Measurements from ENCODE around the gene SKAP1.
"Not testable (repeated sequence)": the region's sequence is repeated elsewhere in the genome, so short reads cannot be mapped to it uniquely, and the experiment has no call there.

SKAP1 gene

DNA sequence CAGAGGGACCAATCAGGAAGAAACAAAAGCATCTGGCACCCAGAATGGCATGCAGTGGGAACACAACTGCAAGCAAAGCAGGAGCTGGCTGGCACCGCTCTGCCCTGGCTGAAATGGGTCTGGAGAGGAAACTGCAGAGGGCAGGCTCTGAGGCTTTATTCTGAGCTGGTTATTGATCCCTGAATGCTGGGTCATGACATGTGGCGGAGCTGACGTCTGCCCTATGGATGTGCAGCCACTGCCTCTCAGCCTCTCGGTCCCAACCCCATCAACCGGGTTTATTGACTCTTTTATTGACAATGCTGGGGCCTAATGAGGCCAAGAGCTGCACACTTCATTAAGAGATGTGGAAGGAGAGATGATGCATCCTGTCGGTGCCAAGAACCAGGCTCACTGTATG is 3.9 kb upstream of the SKAP1 start:
- DNase-seq (ENCODE audit: low spot score): no peak
- H3K27ac ChIP-seq: no peak overlapping the region
- ChIA-PET POLR2A (ENCODE audit: low non-redundant PET) (no interaction called here), CTCF (interaction anchor here (0.9 kb wide), 1 partner anchor 24 kb away, joined by 3 read pairs; no protein-coding TSS in a partner anchor)
- TF ChIP-seq, protein P1, sequence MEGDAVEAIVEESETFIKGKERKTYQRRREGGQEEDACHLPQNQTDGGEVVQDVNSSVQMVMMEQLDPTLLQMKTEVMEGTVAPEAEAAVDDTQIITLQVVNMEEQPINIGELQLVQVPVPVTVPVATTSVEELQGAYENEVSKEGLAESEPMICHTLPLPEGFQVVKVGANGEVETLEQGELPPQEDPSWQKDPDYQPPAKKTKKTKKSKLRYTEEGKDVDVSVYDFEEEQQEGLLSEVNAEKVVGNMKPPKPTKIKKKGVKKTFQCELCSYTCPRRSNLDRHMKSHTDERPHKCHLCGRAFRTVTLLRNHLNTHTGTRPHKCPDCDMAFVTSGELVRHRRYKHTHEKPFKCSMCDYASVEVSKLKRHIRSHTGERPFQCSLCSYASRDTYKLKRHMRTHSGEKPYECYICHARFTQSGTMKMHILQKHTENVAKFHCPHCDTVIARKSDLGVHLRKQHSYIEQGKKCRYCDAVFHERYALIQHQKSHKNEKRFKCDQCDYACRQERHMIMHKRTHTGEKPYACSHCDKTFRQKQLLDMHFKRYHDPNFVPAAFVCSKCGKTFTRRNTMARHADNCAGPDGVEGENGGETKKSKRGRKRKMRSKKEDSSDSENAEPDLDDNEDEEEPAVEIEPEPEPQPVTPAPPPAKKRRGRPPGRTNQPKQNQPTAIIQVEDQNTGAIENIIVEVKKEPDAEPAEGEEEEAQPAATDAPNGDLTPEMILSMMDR (conservative IDR thresholded peaks at IDR 0.05; ENCODE audit: low read depth): no peak

DNA sequence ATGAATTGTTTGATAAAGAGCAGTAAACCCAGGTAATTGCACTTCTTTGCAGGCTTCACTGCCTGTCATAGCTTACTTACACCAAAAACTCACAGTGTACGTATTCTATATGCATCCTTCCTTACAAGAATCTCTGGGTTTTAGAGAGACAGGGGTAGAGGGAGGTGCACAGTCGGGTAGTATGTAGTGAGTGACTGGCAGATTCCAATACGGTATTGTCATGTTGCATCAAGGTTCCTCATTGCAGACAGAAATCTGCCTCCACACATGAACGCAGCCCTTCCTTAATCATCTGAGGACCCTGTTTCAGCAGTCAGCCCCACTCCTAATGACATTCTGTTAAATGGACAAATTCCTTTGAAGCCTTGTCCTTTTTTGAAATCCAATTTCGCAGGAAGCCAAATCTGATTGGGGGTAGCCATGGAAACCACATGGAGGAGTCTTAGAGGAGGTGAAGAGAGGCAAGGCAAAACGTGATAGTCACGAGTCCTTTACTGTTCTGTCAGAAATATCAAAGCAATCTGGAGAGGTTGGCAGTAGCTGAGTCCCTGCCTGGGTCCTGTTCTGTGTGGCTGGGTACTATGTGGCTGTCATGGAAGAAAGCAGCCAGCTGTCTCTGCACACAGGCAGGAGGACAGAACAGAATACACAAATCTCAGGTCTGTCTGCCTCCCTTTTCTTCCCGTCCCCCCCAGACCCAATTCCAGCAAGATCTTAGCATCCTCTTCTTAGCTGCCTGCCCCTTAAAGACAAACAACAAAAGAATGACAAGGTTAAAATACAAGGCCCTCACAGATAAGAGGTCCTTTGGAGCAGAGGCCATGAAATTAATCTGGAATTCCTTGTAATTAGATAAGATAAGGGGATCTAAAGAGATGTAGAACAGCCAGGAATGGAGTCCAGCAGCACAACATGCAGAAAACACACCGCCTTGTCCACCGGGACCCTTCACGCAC is 3.1 kb upstream of the SKAP1 start:
- no peak overlapping the region for H3K27ac ChIP-seq
- POLR2A ChIA-PET (ENCODE audit: low non-redundant PET): no interaction called here
- CTCF ChIA-PET: interaction anchor here (0.9 to 1.0 kb wide), 2 partner anchors 24 kb away, joined by 3 read pairs; no protein-coding TSS in a partner anchor
- no peak for DNase-seq (ENCODE audit: low spot score)
- TF ChIP-seq, protein P1 (conservative IDR thresholded peaks at IDR 0.05; ENCODE audit: low read depth): no peak

DNA sequence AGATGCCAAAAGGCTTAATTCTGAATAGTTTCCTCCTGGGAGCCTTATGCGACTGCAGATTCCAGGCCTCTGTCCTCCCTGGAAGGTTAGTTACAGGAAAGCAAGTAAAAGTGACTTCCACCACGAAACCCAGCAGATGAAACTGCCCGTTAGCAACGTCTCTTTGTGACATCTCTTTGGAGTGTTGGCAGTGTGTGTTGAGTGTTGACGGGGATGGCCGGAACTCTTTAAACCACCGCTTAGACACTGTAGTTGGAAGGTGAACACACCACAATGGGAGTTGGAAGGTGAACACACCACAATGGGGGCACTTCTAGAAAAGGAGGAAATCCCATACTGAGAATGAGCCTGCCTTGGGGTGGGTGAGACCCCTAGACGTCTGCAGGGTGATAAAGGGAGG is 858 bp downstream of the SKAP1 start:
- CTCF ChIA-PET: no interaction called here
- no peak overlapping the region for H3K27ac ChIP-seq
- DNase-seq (ENCODE audit: low spot score): no peak
- TF ChIP-seq, protein P1 (conservative IDR thresholded peaks at IDR 0.05; ENCODE audit: low read depth): no peak
- POLR2A ChIA-PET (ENCODE audit: low non-redundant PET): no interaction called here

DNA sequence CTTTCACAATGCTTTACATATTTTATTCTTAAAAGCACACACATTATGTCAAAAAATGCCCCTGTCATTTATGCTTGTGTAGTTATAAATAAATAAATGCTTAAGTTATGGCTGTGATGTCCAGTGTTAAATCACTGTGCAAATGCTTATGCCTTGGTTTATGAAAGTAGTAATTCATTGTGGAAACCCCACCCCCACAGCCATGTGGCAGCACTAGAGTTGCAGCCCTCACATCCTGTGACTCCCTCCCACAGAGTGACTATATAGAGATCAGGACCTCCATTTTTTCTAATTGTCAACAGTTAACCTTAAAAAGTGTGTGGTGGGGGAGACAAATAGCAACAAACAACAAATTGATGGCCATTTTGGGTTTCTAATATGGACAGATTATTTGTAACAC is 2.4 kb downstream of the SKAP1 start:
- ChIA-PET CTCF (no interaction called here), POLR2A (ENCODE audit: low non-redundant PET) (no interaction called here)
- no peak for DNase-seq (ENCODE audit: low spot score)
- TF ChIP-seq, protein P1 (conservative IDR thresholded peaks at IDR 0.05; ENCODE audit: low read depth): no peak
- no peak overlapping the region for H3K27ac ChIP-seq

DNA sequence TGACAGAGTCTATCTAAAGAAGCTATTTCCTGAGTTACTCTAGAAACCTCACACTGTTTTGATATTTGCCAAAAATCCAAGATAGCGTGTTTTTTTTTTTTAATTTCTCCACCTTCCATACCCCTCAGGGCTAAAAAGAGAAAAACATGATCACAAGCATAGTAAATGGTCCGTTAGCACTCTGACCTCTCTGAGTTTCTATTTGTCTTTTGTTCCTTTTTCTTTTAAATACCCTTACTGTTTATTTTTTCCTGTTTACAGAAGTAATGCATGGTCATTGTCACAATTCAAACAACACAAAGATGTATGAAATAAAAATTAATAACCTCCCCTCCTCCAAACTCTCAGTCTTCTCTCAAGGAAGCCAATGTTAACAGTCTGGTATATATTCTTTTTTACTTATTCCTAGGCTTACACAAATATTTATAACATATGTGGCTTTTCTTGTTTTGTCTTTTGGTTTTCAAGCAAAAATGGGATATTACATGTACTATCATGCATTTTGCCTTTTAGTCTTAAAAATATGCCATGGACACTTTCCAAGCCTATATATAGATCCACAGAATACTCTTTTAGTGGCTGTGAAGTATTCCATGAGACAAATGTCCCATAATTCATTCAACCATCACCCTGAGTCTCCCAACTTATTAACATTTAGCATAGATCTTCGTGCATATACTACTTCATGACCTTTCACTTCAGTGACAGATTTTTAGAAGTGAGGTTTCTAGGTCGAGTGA is 3.1 kb downstream of the SKAP1 start:
- POLR2A ChIA-PET (ENCODE audit: low non-redundant PET): no interaction called here
- no peak overlapping the region for H3K27ac ChIP-seq
- no peak for DNase-seq (ENCODE audit: low spot score)
- CTCF ChIA-PET: interaction anchor here (0.5 kb wide), 1 partner anchor 475 kb away, joined by 3 read pairs; no protein-coding TSS in a partner anchor
- TF ChIP-seq, protein P1 (conservative IDR thresholded peaks at IDR 0.05; ENCODE audit: low read depth): no peak

DNA sequence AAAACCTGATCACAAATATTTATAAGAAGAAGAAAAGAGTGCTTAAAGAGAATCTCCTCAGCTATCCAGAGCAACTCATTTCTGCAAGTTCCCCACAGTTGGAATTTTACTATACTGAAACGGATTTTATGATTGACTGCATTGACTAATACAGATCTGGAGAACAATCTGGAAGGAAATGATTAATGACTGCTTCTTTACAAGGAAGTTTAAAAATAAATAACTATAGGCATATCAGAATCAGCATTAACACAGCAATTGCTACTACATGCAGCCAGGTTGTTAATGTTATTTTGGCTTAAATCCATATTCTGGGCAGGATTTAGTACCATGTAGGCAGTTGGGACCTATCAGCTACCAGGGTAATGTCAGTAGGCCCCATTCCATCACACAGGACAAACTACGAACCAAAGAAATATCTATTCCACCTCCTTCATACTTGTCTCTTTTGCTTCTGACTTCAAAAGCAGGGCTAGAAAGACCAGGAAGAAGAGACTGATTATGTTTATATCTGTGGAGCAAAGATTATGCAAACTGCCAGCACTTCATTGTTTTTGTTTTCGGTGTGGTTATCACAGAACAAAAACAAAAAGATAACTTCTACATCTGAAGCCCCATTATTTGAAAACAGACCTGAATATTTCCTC is 3.9 kb downstream of the SKAP1 start:
- ChIA-PET CTCF (interaction anchor here (0.5 kb wide), 1 partner anchor 474 kb away, joined by 3 read pairs; no protein-coding TSS in a partner anchor), POLR2A (ENCODE audit: low non-redundant PET) (no interaction called here)
- TF ChIP-seq, protein P1 (conservative IDR thresholded peaks at IDR 0.05; ENCODE audit: low read depth): no peak
- DNase-seq (ENCODE audit: low spot score): no peak
- no peak overlapping the region for H3K27ac ChIP-seq

DNA sequence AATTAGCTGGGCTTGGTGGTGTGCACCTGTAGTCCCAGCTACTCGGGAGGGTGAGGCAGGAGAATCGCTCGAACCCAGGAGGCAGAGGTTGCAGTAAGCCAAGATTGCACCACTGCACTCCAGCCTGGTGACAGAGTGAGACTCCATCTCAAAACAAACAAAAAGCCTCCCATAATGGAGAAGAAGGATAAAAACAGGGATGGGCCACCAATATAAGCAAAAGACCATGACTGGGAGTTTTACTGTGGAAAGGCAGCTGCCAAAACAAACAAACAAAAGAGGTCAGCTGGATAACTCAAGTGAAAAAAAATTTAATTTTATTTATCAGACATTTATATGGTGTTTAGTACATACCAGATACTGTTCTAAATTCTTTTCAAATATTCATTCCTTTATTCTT is 8.0 kb downstream of the SKAP1 start:
- CTCF ChIA-PET: not testable (repeated sequence)

More for the DNA sequence above, 8.0 kb downstream of the SKAP1 start:
- H3K27ac ChIP-seq; POLR2A ChIA-PET (ENCODE audit: low non-redundant PET); DNase-seq (ENCODE audit: low spot score): not testable (repeated sequence)

All from RWPE1 (cell line).